A549 (cell line): ENCODE measurements around the gene BRSK2. TPM values are rescaled to one million over a fixed set of nuclear protein-coding genes. Genes with fewer than 3 reads are reported as not detected.
"Not testable (repeated sequence)": the region's sequence is repeated elsewhere in the genome, so short reads cannot be mapped to it uniquely, and the experiment has no call there.

Source experiments
- ATAC-seq, 2 experiments: fragments of 200-7000 bp in 1 of 2; fragments of >200 bp in 1 of 2; cut with Nextera tagmentation in 1 of 2; cut with Tn5 transposase in 1 of 2; 3 replicates each; pipeline versions ENCODE4 v1.8.0 to v1.9.1; 2018 to 2020; ENCODE audit warnings: mild to moderate bottlenecking in 1 of 2, moderate library complexity in 1 of 2
- CTCF ChIA-PET: fragments of 300-600 bp; sonication (Branson Sonifier 250); formaldehyde crosslinking; extraction: SDS; loops from one replicate; lab custom pipeline; 2021; ENCODE audit warnings: antibody characterized with exemption, inconsistent platforms; lab: Yijun Ruan, JAX
- POLR2A ChIA-PET: fragments of 350-600 bp; formaldehyde crosslinking; extraction: SDS; loops from one replicate; lab custom pipeline; 2021; ENCODE audit warnings: antibody characterized with exemption, inconsistent platforms; lab: Yijun Ruan, JAX
- DNase-seq, 2 experiments: peaks; one replicate each; pipeline versions ENCODE4 v3.0.0 to v3.0.0-alpha.2; 2011 to 2016; ENCODE audit warnings: low read depth in 1 of 2, low spot score in 1 of 2
- FAIRE-seq: peaks from 2 replicates; lab custom pipeline; 2011; peaks lifted over from hg19 to GRCh38; lab: Jason Lieb, UNC
- H3K27ac ChIP-seq, 2 experiments: fragments of >200 bp; sonication (Bioruptor Twin); formaldehyde crosslinking; 3 replicates each; pipeline ENCODE4 v1.5.1; 2016 to 2017
- H3K4me1 ChIP-seq: fragments of >200 bp; sonication (Bioruptor Twin); formaldehyde crosslinking; 3 replicates; pipeline ENCODE4 v1.6.1; 2016
- H3K4me2 ChIP-seq: fragments of >200 bp; sonication (Bioruptor Twin); formaldehyde crosslinking; 3 replicates; pipeline ENCODE4 v1.6.1; 2016
- H3K4me3 ChIP-seq: fragments of >200 bp; sonication (Bioruptor Twin); formaldehyde crosslinking; 3 replicates; pipeline ENCODE4 v1.5.1; 2016
- H3K9me3 ChIP-seq: fragments of >200 bp; sonication (Bioruptor Twin); formaldehyde crosslinking; 3 replicates; pipeline ENCODE4 v1.6.1; 2016
- CBX8 ChIP-seq: fragments of 200-600 bp; sonication (generic); IDR thresholded peaks from 2 replicates; pipeline ENCODE4 v1.6.1; 2016
- CHD2 ChIP-seq: fragments of 150-350 bp; IDR thresholded peaks from 2 replicates; pipeline ENCODE4 v1.6.1; 2014; ENCODE audit warnings: low read length; ENCODE audit not compliant: partially characterized antibody
- EP300 ChIP-seq, 2 experiments: fragments of >200 bp; sonication (Bioruptor Twin); formaldehyde crosslinking; IDR thresholded peaks; 2 replicates in 1 of 2; 3 replicates in 1 of 2; pipeline ENCODE4 v1.6.1; 2016 to 2017
- HDAC2 ChIP-seq: fragments of 200-600 bp; sonication (generic); IDR thresholded peaks from 2 replicates; pipeline ENCODE4 v1.6.1; 2016
- HOXA7 ChIP-seq: fragments of 250-450 bp; sonication (Bioruptor Pico); IDR thresholded peaks from 2 replicates; pipeline ENCODE4 v1.5.0; 2020; ENCODE audit warnings: mild to moderate bottlenecking, moderate library complexity
- HOXB13 ChIP-seq: fragments of 250-450 bp; sonication (Bioruptor Pico); IDR thresholded peaks from 2 replicates; pipeline ENCODE4 v1.5.0; 2020; ENCODE audit warnings: low read depth, mild to moderate bottlenecking, moderate library complexity
- HOXB5 ChIP-seq: fragments of 250-450 bp; sonication (Bioruptor Pico); IDR thresholded peaks from 2 replicates; pipeline ENCODE4 v1.5.0; 2020; ENCODE audit warnings: mild to moderate bottlenecking, moderate library complexity
- JUNB ChIP-seq: fragments of >200 bp; sonication (Bioruptor Twin); formaldehyde crosslinking; IDR thresholded peaks from 2 replicates; pipeline ENCODE4 v1.6.1; 2016
- MYC ChIP-seq: IDR thresholded peaks from 2 replicates; pipeline ENCODE4 v1.6.1; 2012; ENCODE audit warnings: mild to moderate bottlenecking, inconsistent platforms, low read length, improper control_type of control experiment, borderline replicate concordance
- NFE2L2 ChIP-seq: fragments of 150-350 bp; conservative IDR thresholded peaks from 2 replicates; pipeline ENCODE4 v1.6.1; 2014; ENCODE audit warnings: low read length
- NR3C1 ChIP-seq: fragments of >200 bp; sonication (Bioruptor Twin); formaldehyde crosslinking; IDR thresholded peaks from 3 replicates; pipeline ENCODE4 v1.6.1; 2017
- POLR2AphosphoS2 ChIP-seq: conservative IDR thresholded peaks from 2 replicates; pipeline ENCODE4 v1.6.1; 2012; ENCODE audit warnings: low read length, improper control_type of control experiment, inconsistent platforms
- RARB ChIP-seq: fragments of 250-450 bp; sonication (Bioruptor Pico); IDR thresholded peaks from 2 replicates; pipeline ENCODE4 v1.8.0; 2021; ENCODE audit warnings: mild to moderate bottlenecking, moderate library complexity
- RCOR1 ChIP-seq: fragments of 150-350 bp; IDR thresholded peaks from 2 replicates; pipeline ENCODE4 v1.6.1; 2014; ENCODE audit warnings: antibody characterized with exemption, low read length, low read depth
- REST ChIP-seq: fragments of 200-600 bp; sonication (generic); IDR thresholded peaks from 2 replicates; pipeline ENCODE4 v1.6.1; 2016; ENCODE audit warnings: antibody characterized with exemption, mild to moderate bottlenecking, moderate library complexity
- RFX5 ChIP-seq: fragments of 450-650 bp; IDR thresholded peaks from 2 replicates; pipeline ENCODE4 v1.7.1; 2014; ENCODE audit warnings: antibody characterized with exemption, mild to moderate bottlenecking, moderate library complexity
- ZNF302 ChIP-seq: fragments of 250-450 bp; sonication (Bioruptor Pico); IDR thresholded peaks from 2 replicates; pipeline ENCODE4 v1.9.0; 2021; ENCODE audit warnings: inconsistent platforms, mild to moderate bottlenecking, moderate library complexity
- ZSCAN20 ChIP-seq: fragments of 250-450 bp; sonication (Bioruptor Pico); IDR thresholded peaks from 2 replicates; pipeline ENCODE4 v1.8.0; 2022; ENCODE audit warnings: mild to moderate bottlenecking, moderate library complexity
- WGBS: methylation state at CpG from one replicate; pipeline ENCODE4 v1.1.6; 2017; ENCODE audit errors: missing lambda C conversion rate; 5-methylcytosine and 5-hydroxymethylcytosine counted together
- polyA plus RNA-seq, 4 experiments: library from polyadenylated mRNA; depleted of rRNA in 3 of 4; stranded (reverse); fragments of >200 nt; fragmentation: RNase III in 1 of 4; extraction: RNeasy Plus Mini Kit Qiagen cat#74134 plus additional on column Dnase treatment in 1 of 4; gene quantifications; 2 replicates in 3 of 4; 3 replicates in 1 of 4; pipeline ENCODE4 v1.2.3, GENCODE V29; 2011 to 2017

The BRSK2 gene
- polyA plus RNA-seq, 2 of the 4 experiments (the other 2 are of a cell fraction) = 3.8 to 10.1 TPM

DNA sequence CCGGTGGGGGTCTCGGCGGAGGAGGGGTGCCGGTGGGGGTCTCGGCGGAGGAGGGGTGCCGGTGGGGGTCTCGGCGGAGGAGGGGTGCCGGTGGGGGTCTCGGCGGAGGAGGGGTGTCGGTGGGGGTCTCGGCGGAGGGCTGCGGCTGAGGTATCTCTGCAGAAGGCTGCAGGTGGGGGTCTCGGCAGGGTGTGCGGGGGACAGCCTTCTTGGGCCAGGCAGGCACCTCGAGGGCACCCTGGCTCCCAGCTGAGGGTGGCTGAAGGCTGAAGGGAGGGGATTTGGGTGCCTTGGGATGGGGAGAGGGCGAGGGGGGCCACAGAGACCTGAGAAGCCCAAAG lies 45.7 kb downstream of the BRSK2 start:
- DNase-seq, H3K9me3 ChIP-seq, H3K27ac ChIP-seq, FAIRE-seq, POLR2A ChIA-PET, H3K4me3 ChIP-seq, ATAC-seq, H3K4me2 ChIP-seq: not testable (repeated sequence)
- CTCF ChIA-PET = interaction anchor here (1.2 kb wide), 1 partner anchor 13 kb away, joined by 4 read pairs; no protein-coding TSS in a partner anchor
- H3K4me1 ChIP-seq = peaks cover 12% of the 10 kb centered on the region; the same call in 2 of the 3 replicates
- 50% methylated on average over 4 of the region's 20 CpGs for WGBS

DNA sequence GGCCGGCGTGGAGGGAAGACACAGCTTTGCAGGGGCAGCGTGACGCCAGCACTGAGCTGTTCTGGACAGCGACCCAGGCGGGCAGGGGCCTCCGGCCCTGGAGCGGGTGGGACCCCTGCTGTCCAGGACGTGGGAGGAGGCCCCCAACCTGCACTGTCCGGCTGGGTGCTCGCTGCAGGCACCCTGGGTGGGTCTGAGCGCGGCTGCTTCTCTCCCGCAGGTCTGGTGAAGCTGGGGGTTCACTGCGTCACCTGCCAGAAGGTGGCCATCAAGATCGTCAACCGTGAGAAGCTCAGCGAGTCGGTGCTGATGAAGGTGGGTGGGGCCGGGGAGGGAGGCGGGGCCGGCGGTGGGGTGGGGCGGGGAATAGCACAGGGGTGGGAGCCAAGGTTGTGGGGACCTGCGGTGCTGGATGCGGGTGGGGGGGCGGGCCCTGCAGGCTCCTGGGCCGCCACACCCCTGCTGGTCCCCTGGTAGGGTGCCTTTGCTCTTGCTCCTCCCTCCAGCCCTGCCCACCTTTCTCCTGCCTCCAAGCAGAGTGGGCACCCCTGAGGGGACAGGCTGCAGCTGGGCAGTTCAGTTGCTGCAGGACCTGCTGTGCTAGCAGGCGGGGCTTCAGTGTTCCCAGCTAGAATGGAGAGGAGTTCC lies 46.2 kb downstream of the BRSK2 start:
- H3K4me3 ChIP-seq = no peak overlapping the region
- H3K4me2 ChIP-seq = peak overlapping the region; percentile 34; the same call in 1 of the 3 replicates
- ATAC-seq (peak; percentile 56 to 76), FAIRE-seq (no peak), DNase-seq (peak; percentile 41 to 52)
- ChIA-PET POLR2A (no interaction called here), CTCF (interaction anchor here (0.9 to 1.2 kb wide), 2 partner anchors 14 to 100 kb away, joined by 3 to 4 read pairs; no protein-coding TSS in a partner anchor)
- 32% methylated on average over 6 of the region's 29 CpGs for WGBS
- TF ChIP-seq JUNB = no peak
- TF ChIP-seq ZSCAN20 (CRISPR knock-in tag) = no peak
- TF ChIP-seq REST = 0 out of 2 replicates have a peak, but pooled peaks have one; percentile 34
- H3K9me3 ChIP-seq = no peaks in the 10 kb centered on the region
- no peak overlapping the region for H3K27ac ChIP-seq
- H3K4me1 ChIP-seq = peaks cover 12% of the 10 kb centered on the region; the same call in 2 of the 3 replicates

DNA sequence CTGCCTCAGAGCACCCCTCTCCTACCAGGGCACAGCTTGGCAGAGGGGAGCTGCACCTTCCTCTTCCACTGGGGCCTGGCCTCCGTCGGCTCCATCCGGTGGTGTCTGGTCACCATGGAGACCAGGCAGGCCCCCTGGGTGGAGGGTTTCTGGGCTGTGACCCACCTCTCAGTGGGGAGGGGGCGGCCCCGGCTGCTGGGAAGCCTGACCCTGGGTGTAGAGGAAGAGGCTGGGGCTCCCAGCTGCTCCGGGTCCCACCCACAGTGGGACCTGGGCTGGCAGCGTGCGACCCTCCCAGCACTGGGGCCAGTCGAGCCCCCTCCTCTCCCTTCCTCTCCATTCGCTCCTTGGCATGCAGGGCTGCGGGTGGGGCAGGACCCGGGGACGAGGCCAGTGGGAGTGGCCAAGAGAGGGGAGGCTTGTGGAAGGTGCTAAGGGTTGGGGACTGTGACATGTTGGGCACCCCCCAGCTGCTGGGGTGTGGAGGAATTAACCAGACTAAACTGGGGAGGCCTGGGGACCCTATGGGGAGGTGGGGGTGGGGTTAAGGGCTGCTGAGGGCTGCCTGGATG lies 46.8 kb downstream of the BRSK2 start:
- H3K4me1 ChIP-seq = peaks cover 12% of the 10 kb centered on the region; the same call in 2 of the 3 replicates
- H3K27ac ChIP-seq = no peak overlapping the region
- no peaks in the 10 kb centered on the region for H3K9me3 ChIP-seq
- ATAC-seq = peak in 1 of 2 experiments; percentile 9; a peak in 3 of 6 replicates
- FAIRE-seq = no peak
- CTCF ChIA-PET = interaction anchor here (0.6 to 1.2 kb wide), 3 partner anchors 14 to 101 kb away, joined by 3 to 4 read pairs (median 3); no protein-coding TSS in a partner anchor
- H3K4me3 ChIP-seq = no peak overlapping the region
- no peak for DNase-seq
- TF ChIP-seq NFE2L2 (no peak), NR3C1 (no peak), ZNF302 (CRISPR knock-in tag) (no peak), POLR2AphosphoS2 (no peak), HOXB13 (CRISPR knock-in tag) (no peak), EP300 (IDR thresholded peaks at IDR 0.05) (no peak), CHD2 (no peak), HOXB5 (CRISPR knock-in tag) (no peak), RARB (CRISPR knock-in tag) (no peak), HOXA7 (CRISPR knock-in tag) (no peak), MYC (no peak), HDAC2 (no peak), RFX5 (no peak), CBX8 (no peak), JUNB (no peak), RCOR1 (no peak)
- no peak overlapping the region for H3K4me2 ChIP-seq
- POLR2A ChIA-PET = no interaction called here
- 63% methylated on average over 8 of the region's 13 CpGs for WGBS
